Measurements from ENCODE around the gene LHFPL2. TPM values are rescaled to one million over a fixed set of nuclear protein-coding genes. Genes with fewer than 3 reads are reported as not detected.

LHFPL2 gene
- total RNA-seq, 4 donors from 2014 or later = 2.2 to 11.1 (median 6.2) TPM

DNA sequence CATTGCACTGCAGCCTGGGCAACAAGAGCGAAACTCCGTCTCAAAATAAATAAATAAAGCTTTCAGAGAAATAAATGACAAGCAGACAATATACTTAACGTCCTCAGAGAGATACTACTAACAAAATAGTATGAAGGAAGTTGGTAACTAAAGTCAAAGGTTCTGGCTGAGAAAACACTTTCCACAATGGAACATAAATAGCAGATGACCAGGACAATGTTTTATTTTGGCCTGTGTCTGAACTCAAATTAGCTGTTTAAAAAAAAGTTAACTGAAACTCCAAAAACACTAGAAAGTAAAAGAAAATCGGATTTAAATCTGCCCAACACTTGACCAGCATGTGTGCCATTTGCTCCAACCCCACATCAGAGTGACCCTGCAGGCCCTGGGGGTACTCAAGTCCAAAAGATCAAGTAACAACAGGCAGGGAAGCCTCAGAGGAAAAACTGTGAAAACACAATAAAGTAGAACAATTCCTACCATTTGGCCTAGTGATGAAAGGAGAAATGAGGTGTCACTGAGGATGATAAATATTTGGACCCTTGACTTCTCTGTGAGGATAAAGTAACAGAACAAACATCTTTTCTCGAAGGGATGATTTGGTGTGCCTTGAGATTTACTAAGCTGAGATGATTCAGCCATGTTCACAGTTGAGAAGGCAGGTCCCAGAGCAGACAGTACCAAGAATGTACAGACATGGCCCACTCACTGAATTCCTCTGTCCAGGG is 47.7 kb downstream of the LHFPL2 start:
- Histone ChIP-seq H3K9me3 (no peaks in the 10 kb centered on the region), H3K27ac (peak overlapping the region in 3 of 4 donors; percentile 49 to 65 (median 63)), H3K4me1 (peaks cover 9 to 38% (median 14%) of the 10 kb centered on the region in 3 donors), H3K36me3 (no peaks in the 10 kb centered on the region), H3K27me3 (no peaks in the 10 kb centered on the region), H3K4me3 (no peak overlapping the region)
- TF ChIP-seq POLR2A (IDR thresholded peaks at IDR 0.05) = no peak
- TF ChIP-seq, protein P1, sequence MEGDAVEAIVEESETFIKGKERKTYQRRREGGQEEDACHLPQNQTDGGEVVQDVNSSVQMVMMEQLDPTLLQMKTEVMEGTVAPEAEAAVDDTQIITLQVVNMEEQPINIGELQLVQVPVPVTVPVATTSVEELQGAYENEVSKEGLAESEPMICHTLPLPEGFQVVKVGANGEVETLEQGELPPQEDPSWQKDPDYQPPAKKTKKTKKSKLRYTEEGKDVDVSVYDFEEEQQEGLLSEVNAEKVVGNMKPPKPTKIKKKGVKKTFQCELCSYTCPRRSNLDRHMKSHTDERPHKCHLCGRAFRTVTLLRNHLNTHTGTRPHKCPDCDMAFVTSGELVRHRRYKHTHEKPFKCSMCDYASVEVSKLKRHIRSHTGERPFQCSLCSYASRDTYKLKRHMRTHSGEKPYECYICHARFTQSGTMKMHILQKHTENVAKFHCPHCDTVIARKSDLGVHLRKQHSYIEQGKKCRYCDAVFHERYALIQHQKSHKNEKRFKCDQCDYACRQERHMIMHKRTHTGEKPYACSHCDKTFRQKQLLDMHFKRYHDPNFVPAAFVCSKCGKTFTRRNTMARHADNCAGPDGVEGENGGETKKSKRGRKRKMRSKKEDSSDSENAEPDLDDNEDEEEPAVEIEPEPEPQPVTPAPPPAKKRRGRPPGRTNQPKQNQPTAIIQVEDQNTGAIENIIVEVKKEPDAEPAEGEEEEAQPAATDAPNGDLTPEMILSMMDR (IDR thresholded peaks at IDR 0.05) = no peak
- intact Hi-C loops (cut with DNase I) = no loop called here
- 59 to 75% methylated on average over 5 of the region's 5 CpGs for WGBS, 2 donors
- DNase-seq = no peak

DNA sequence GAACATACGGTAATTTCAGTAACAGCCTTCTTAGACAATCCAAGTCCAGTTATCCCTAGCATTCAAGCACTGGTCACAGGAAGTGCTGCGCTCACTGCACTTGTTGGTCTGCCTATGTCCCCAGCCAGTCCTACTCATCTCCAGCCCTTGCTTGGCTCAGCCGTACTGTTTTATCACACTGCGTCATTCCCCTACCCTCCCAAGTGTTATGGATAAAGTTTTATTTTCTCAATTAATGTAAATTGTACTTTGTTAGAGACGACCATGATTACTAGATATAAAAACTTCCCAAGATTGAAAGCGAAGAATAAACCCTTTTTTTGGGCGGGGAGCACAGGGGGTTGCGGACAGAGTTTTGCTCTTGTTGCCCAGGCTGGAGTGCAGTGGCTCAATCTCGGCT is 49.6 kb downstream of the LHFPL2 start:
- H3K4me1 ChIP-seq = peaks cover 10 to 38% (median 24%) of the 10 kb centered on the region in 3 donors
- H3K36me3 ChIP-seq = no peaks in the 10 kb centered on the region
- no peak for DNase-seq
- 84 to 94% methylated on average over 9 of the region's 9 CpGs for WGBS, 2 donors
- intact Hi-C loops (cut with DNase I) = no loop called here
- no peak overlapping the region for H3K27ac ChIP-seq
- H3K4me3 ChIP-seq = no peak overlapping the region
- no peak for TF ChIP-seq POLR2A (IDR thresholded peaks at IDR 0.05)
- TF ChIP-seq, protein P1 (IDR thresholded peaks at IDR 0.05) = no peak
- H3K9me3 ChIP-seq = no peaks in the 10 kb centered on the region
- no peaks in the 10 kb centered on the region for H3K27me3 ChIP-seq

DNA sequence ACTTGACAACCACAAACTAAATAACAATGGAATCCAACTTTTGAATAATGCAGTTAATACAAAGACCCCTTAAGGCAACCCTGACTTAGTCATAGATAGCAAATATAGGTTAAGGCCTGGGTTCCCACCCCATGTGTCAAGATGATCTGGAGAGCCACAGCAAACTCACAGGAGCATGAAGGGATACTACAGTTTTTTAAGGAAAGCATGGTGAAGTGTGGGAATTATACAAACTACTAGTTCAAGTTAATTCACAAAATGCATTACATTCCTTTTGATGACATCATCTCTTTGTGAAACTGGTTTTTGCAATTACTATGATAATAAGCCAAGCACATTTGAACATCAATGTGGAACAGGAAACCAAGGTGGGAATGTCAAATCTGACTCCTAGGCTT is 50.6 kb downstream of the LHFPL2 start:
- Histone ChIP-seq H3K4me3 (no peak overlapping the region), H3K36me3 (no peaks in the 10 kb centered on the region), H3K9me3 (no peaks in the 10 kb centered on the region), H3K27ac (peak overlapping the region in 1 of 4 donors; percentile 12), H3K4me1 (peaks cover 10 to 48% (median 28%) of the 10 kb centered on the region in 3 donors), H3K27me3 (no peaks in the 10 kb centered on the region)
- intact Hi-C loops (cut with DNase I) = no loop called here
- TF ChIP-seq, protein P1 (IDR thresholded peaks at IDR 0.05) = no peak
- TF ChIP-seq POLR2A (IDR thresholded peaks at IDR 0.05) = no peak
- no peak for DNase-seq

DNA sequence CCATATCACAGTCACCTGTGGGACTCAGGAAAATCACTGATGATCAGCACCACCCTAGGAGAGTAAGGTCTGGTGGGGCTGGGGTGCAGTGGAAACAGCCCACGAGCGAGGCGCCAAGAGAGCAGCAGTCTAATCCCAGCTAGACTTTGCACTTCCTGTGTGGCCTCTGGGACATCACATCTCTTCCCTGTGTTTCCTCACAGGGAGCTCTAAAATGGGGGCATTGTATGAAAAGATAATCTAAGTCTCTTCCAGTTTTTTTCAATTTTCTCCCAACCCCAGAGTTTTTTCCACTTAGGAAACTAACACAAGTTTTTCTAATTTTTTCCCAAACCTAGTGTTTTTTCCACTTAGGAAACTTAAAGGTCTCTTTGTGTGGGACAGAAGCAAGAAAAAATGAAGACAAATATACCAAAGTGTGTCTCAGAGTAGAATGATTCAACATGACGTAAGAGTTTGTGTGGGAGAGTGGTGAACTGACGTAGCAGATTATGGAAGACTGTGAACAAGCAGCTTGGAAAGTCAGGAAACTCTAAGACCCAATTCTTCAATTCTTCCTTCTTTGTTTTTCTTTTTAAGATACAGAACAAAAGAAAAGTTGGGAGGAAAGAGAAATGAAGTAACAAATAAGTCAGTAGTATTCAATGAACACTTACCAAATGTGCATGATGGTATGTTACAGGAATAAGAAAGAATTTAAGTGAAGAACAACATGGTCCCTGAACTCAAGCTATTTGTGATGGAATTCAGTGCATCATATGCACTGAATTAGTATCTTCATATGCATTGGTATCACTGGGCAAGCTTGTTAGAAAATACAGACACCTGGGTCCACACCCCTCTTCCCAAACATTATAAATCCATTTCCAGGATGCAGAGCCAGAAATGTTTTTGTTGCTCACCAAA is 51.3 kb downstream of the LHFPL2 start:
- Histone ChIP-seq H3K4me3 (no peak overlapping the region), H3K27me3 (no peaks in the 10 kb centered on the region), H3K27ac (peak overlapping the region in 1 of 4 donors; percentile 12), H3K4me1 (peaks cover 10 to 51% (median 28%) of the 10 kb centered on the region in 3 donors), H3K36me3 (no peaks in the 10 kb centered on the region), H3K9me3 (no peaks in the 10 kb centered on the region)
- no peak for DNase-seq
- 49 to 59% methylated on average over 2 to 5 of the region's 5 CpGs for WGBS, 2 donors
- TF ChIP-seq POLR2A (IDR thresholded peaks at IDR 0.05) = no peak
- TF ChIP-seq, protein P1 (IDR thresholded peaks at IDR 0.05) = no peak
- intact Hi-C loops (cut with DNase I) = no loop called here

DNA sequence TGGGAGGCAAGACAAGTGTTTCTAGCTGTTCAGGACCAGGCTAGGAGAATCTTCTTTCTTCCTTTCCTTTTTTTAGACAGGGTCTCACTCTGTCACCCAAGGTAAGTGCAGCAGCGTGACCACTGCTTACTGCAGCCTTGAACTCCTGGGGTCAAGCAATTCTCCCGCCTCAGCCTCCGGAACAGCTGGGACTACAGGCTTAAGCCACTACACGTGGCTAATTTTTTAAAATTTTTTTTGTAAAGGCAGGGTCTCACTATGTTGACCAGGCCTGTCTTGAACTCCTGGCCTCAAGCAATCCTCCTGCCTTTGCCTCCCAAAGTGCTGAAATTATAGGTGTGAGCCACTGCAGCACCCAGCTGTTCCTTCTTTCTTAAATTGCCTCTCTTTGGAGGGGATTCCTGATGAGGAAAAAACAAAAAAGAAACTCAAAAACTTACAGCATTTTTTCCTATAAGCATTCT is 53.1 kb downstream of the LHFPL2 start:
- peaks cover 10 to 58% (median 36%) of the 10 kb centered on the region in 3 donors for H3K4me1 ChIP-seq
- TF ChIP-seq POLR2A (IDR thresholded peaks at IDR 0.05) = no peak
- TF ChIP-seq, protein P1 (IDR thresholded peaks at IDR 0.05) = no peak
- peak overlapping the region; percentile 11 to 83 (median 72) for H3K27ac ChIP-seq
- 45 to 67% methylated on average over 4 of the region's 4 CpGs for WGBS, 2 donors
- H3K4me3 ChIP-seq = no peak overlapping the region
- H3K36me3 ChIP-seq = no peaks in the 10 kb centered on the region
- no peak for DNase-seq
- H3K9me3 ChIP-seq = no peaks in the 10 kb centered on the region
- no peaks in the 10 kb centered on the region for H3K27me3 ChIP-seq
- intact Hi-C loops (cut with DNase I) = no loop called here

Data from esophagus squamous epithelium (tissue), 5 donors.